Keratinocyte (primary cell): ENCODE data around the gene RBM15. TPM values are rescaled to one million over a fixed set of nuclear protein-coding genes. Genes with fewer than 3 reads are reported as not detected.

Experiments
- DNase-seq: peaks from one replicate; pipeline ENCODE4 v3.0.0-alpha.2; 2011; ENCODE audit warnings: low read depth, missing footprints, low spot score
- FAIRE-seq: peaks from 2 replicates; lab custom pipeline; 2011; peaks lifted over from hg19 to GRCh38; lab: Jason Lieb, UNC
- H2AFZ ChIP-seq: 2 replicates; pipeline ENCODE4 v1.6.0; 2012; ENCODE audit warnings: low read length, control low read depth, inconsistent platforms; ENCODE audit not compliant: control insufficient read depth
- H3K27ac ChIP-seq: 2 replicates; pipeline ENCODE4 v1.5.1; 2011; ENCODE audit warnings: low read length; ENCODE audit not compliant: control insufficient read depth, insufficient read depth
- H3K27me3 ChIP-seq: 3 replicates; pipeline ENCODE4 v1.6.0; 2011; ENCODE audit warnings: low read length; ENCODE audit not compliant: control insufficient read depth, insufficient read depth; ENCODE audit errors: extremely low read depth
- H3K36me3 ChIP-seq, 2 experiments: 2 replicates in 1 of 2; 3 replicates in 1 of 2; pipeline ENCODE4 v1.5.1; 2011; ENCODE audit warnings: low read length in 2 of 2, mild to moderate bottlenecking in 1 of 2; ENCODE audit not compliant: control insufficient read depth in 2 of 2, insufficient read depth in 2 of 2; ENCODE audit errors: extremely low read depth in 1 of 2
- H3K4me1 ChIP-seq: 3 replicates; pipeline ENCODE4 v1.5.1; 2011; ENCODE audit warnings: low read length; ENCODE audit not compliant: control insufficient read depth, insufficient read depth; ENCODE audit errors: extremely low read depth
- H3K4me2 ChIP-seq: 3 replicates; pipeline ENCODE4 v1.6.0; 2011; ENCODE audit warnings: low read depth, low read length; ENCODE audit not compliant: control insufficient read depth, insufficient read depth; ENCODE audit errors: extremely low read depth
- H3K4me3 ChIP-seq, 3 experiments: fragments of 200-600 bp in 1 of 3; sonication (generic) in 1 of 3; 2 replicates in 2 of 3; 3 replicates in 1 of 3; pipeline ENCODE4 v1.5.1; 2011 to 2016; ENCODE audit warnings: low read length in 3 of 3, mild to moderate bottlenecking in 3 of 3, control low read depth in 2 of 3, inconsistent platforms in 1 of 3, low read depth in 1 of 3, mixed read lengths in 1 of 3, mixed run types in 1 of 3, moderate library complexity in 1 of 3; ENCODE audit not compliant: control insufficient read depth in 2 of 3, insufficient read depth in 2 of 3; ENCODE audit errors: extremely low read depth in 1 of 3
- H3K79me2 ChIP-seq: 2 replicates; pipeline ENCODE4 v1.6.0; 2012; ENCODE audit warnings: low read length; ENCODE audit not compliant: control insufficient read depth, insufficient read depth
- H3K9ac ChIP-seq: 3 replicates; pipeline ENCODE4 v1.6.0; 2011; ENCODE audit warnings: low read length; ENCODE audit not compliant: control insufficient read depth, insufficient read depth; ENCODE audit errors: extremely low read depth
- H3K9me1 ChIP-seq: 3 replicates; pipeline ENCODE4 v1.6.0; 2011; ENCODE audit warnings: low read length; ENCODE audit not compliant: control insufficient read depth, insufficient read depth; ENCODE audit errors: extremely low read depth
- H3K9me3 ChIP-seq: 2 replicates; pipeline ENCODE4 v1.5.1; 2012; ENCODE audit warnings: low read depth, low read length; ENCODE audit not compliant: control insufficient read depth
- H4K20me1 ChIP-seq: 3 replicates; pipeline ENCODE4 v1.6.0; 2011; ENCODE audit warnings: low read length; ENCODE audit not compliant: control insufficient read depth, insufficient read depth; ENCODE audit errors: extremely low read depth
- CTCF ChIP-seq, 3 experiments: IDR thresholded peaks in 1 of 3; conservative IDR thresholded peaks in 1 of 3; optimal IDR thresholded peaks in 1 of 3; 2 replicates in 2 of 3; 3 replicates in 1 of 3; pipeline versions ENCODE3 to v1.5.1; 2011; ENCODE audit warnings: low read length in 3 of 3, mild to moderate bottlenecking in 3 of 3, moderate library complexity in 2 of 3, control low read depth in 1 of 3, inconsistent platforms in 1 of 3; ENCODE audit not compliant: insufficient read depth in 2 of 3; ENCODE audit errors: extremely low read depth in 1 of 3
- EZH2 ChIP-seq: IDR thresholded peaks from one replicate; pipeline ENCODE4 v1.6.1; 2012; ENCODE audit warnings: inconsistent platforms, mild to moderate bottlenecking, low read length, moderate library complexity
- dilution Hi-C: fragments of 300-500 bp; cut with MboI; formaldehyde crosslinking; loops from one replicate; pipeline ENCODE4 v1.7.0; 2020; ENCODE audit warnings: low sequenced_read_pairs; ENCODE audit not compliant: extremely low pct_ligation_motif_present
- polyA plus RNA-seq, 5 experiments: library from polyadenylated mRNA; depleted of rRNA in 3 of 5; stranded (reverse) in 3 of 5; stranded (forward) in 1 of 5; unstranded in 1 of 5; fragments of >200 nt; gene quantifications; 1 replicate in 1 of 5; 2 replicates in 3 of 5; 3 replicates in 1 of 5; pipeline versions ENCODE4 v1.2.1 to v1.2.3, GENCODE V29; 2011 to 2012; ENCODE audit warnings: missing spikeins in 2 of 5, low read depth in 1 of 5, low replicate concordance in 1 of 5

The RBM15 gene
- polyA plus RNA-seq, 1 donor (not counting 4 experiments of a cell fraction or from before 2014, with no cell fraction given) = 10.0 TPM

- peaks cover 21% of the 10 kb centered on the region for H3K27me3 ChIP-seq
- H3K27ac ChIP-seq = no peak overlapping the region
- H4K20me1 ChIP-seq = no peaks in the 10 kb centered on the region
- TF ChIP-seq CTCF (optimal IDR thresholded peaks at IDR 0.05 in 1 of 3, IDR thresholded peaks at IDR 0.05 in 1 of 3, conservative IDR thresholded peaks at IDR 0.05 in 1 of 3; ENCODE audit: extremely low read depth in 1 of 3, insufficient read depth in 2 of 3, low read length in 3 of 3) (no peak), EZH2 (no peak)
- no peaks in the 10 kb centered on the region for H3K36me3 ChIP-seq
- dilution Hi-C loops = no loop called here
- H3K4me3 ChIP-seq = no peak overlapping the region
- H3K9ac ChIP-seq = no peak overlapping the region
- no peaks in the 10 kb centered on the region for H3K9me3 ChIP-seq
- H3K4me2 ChIP-seq = no peak overlapping the region
- H3K9me1 ChIP-seq = no peaks in the 10 kb centered on the region
- H2AFZ ChIP-seq = no peak overlapping the region
- DNase-seq (no peak), FAIRE-seq (no peak)
- H3K4me1 ChIP-seq = no peaks in the 10 kb centered on the region
- H3K79me2 ChIP-seq = no peaks in the 10 kb centered on the region
Observed at GRCh38 chr1:110300412-110301085, 38.6 kb upstream of the RBM15 start.

- Histone ChIP-seq H3K9me3 (no peaks in the 10 kb centered on the region), H3K9me1 (no peaks in the 10 kb centered on the region)
Observed at GRCh38 chr1:110302836-110303235, 36.3 kb upstream of the RBM15 start.

More at GRCh38 chr1:110302836-110303235, 36.3 kb upstream of the RBM15 start:
- Histone ChIP-seq H3K9ac (no peak overlapping the region), H3K4me3 (no peak overlapping the region), H3K27me3 (peaks cover 14% of the 10 kb centered on the region), H2AFZ (no peak overlapping the region), H3K4me2 (no peak overlapping the region), H3K36me3 (no peaks in the 10 kb centered on the region), H3K79me2 (no peaks in the 10 kb centered on the region), H3K4me1 (peaks cover 3% of the 10 kb centered on the region), H4K20me1 (no peaks in the 10 kb centered on the region), H3K27ac (no peak overlapping the region)
- no peak for DNase-seq
- no peak for FAIRE-seq
- no peak for TF ChIP-seq EZH2
- no peak for TF ChIP-seq CTCF (optimal IDR thresholded peaks at IDR 0.05 in 1 of 3, IDR thresholded peaks at IDR 0.05 in 1 of 3, conservative IDR thresholded peaks at IDR 0.05 in 1 of 3; ENCODE audit: extremely low read depth in 1 of 3, insufficient read depth in 2 of 3, low read length in 3 of 3)
- dilution Hi-C loops = no loop called here
